Suprapubic skin (tissue), 4 donors: ENCODE results near the gene GPR137B.

Source experiments
- EP300 ChIP-seq: sonication (generic); formaldehyde crosslinking; IDR thresholded peaks from one replicate; pipeline ENCODE4 v1.6.1; 2017; ENCODE audit warnings: antibody characterized with exemption
- POLR2A ChIP-seq, 2 donors: fragments of 450-650 bp; IDR thresholded peaks; one replicate each; pipeline ENCODE4 v1.6.1; 2017; ENCODE audit warnings: antibody characterized with exemption in 2 of 2, mild to moderate bottlenecking in 2 of 2, moderate library complexity in 2 of 2
- POLR2AphosphoS5 ChIP-seq, 3 donors: sonication (generic); formaldehyde crosslinking; IDR thresholded peaks; one replicate each; pipeline ENCODE4 v1.6.1; 2017; ENCODE audit warnings: antibody characterized with exemption in 3 of 3
- TF ChIP-seq, protein P1 (sequence below), 2 donors: fragments of 200-600 bp in 1 of 2; fragments of 450-650 bp in 1 of 2; sonication (generic) in 1 of 2; IDR thresholded peaks; one replicate each; pipeline ENCODE4 v1.5.1; 2016 to 2019; ENCODE audit warnings: antibody characterized with exemption in 2 of 2, mild to moderate bottlenecking in 1 of 2, moderate library complexity in 1 of 2

DNA sequence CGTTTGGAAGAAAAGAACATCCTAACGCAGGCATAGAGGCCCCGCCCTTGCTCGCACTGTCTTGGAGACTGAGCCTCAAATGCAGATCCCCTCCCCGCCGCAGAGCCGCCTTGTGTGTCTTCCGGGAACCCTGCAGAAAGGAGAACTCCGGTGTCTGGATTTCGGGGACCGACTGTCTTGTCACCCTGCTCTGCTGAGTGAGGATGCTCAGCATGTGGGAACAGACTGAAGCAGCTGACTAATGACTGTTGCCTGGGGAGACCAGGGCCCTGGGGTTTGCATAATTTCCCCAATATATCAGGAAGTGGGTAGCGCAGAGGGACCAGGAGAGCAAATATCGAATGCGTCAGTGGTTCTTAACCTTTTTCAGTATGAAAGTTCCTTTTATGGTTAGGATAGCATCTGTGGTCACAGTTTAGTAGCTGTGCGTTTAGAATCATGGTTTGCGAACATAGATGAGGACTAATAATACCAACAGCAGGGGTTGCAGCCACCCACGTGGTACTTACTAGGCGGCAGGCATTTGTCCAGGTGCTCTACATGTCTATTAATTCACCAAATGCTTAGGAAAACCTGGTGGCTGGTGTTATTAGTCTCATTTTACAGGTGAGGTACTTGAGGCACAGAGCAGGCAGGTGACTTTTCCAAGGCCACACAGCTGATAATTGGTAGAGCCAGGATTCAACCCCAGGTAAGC, 14.3 kb downstream of the GPR137B start:
- TF ChIP-seq, protein P1, sequence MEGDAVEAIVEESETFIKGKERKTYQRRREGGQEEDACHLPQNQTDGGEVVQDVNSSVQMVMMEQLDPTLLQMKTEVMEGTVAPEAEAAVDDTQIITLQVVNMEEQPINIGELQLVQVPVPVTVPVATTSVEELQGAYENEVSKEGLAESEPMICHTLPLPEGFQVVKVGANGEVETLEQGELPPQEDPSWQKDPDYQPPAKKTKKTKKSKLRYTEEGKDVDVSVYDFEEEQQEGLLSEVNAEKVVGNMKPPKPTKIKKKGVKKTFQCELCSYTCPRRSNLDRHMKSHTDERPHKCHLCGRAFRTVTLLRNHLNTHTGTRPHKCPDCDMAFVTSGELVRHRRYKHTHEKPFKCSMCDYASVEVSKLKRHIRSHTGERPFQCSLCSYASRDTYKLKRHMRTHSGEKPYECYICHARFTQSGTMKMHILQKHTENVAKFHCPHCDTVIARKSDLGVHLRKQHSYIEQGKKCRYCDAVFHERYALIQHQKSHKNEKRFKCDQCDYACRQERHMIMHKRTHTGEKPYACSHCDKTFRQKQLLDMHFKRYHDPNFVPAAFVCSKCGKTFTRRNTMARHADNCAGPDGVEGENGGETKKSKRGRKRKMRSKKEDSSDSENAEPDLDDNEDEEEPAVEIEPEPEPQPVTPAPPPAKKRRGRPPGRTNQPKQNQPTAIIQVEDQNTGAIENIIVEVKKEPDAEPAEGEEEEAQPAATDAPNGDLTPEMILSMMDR (IDR thresholded peaks at IDR 0.05): no peak
- TF ChIP-seq EP300 (no peak), POLR2A (IDR thresholded peaks at IDR 0.05) (no peak), POLR2AphosphoS5 (IDR thresholded peaks at IDR 0.05) (no peak)
